Right hindlimb (tissue), 1 donor: ENCODE data around the gene PGRMC2.
A peak's percentile ranks its signal among the peaks of the same experiment; 100 is the strongest.

Experiments used
- DNase-seq: peaks from one replicate; pipeline ENCODE4 v3.0.0-alpha.2; 2018

Gene PGRMC2

GRCh38 chr4:128298852-128299251 is 11.2 kb upstream of the PGRMC2 start:
- no peak for DNase-seq

DNA sequence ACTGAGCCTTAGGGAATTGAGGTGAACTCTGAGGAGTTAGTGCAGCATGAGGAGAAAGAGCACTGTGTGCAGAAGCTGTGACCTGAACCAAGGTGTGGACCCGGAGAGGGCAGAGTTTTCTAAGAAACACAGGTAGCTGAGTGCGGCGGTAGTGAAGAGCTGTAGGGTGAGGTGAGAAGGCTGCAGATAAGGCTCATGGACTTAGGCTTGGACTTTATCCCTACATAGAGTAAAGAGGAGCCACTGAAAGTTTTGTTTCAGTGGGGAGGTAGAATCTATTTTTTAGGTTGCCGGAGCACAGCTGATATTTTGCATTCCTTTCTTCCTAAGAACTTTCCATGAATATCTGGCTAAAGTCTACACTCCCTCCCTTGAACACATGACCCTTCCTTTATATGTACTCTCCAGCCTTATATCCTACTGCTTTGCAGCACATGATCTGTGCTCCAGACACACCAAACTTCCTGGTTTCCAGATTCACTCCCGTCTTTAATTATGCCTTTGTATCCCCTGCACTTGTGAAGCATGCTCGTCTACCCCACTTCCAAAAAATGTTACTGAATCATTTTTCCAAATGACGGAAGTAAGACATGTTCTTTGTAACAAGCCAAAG is 10.6 kb upstream of the PGRMC2 start:
- DNase-seq = no peak

- DNase-seq = no peak
Measured at GRCh38 chr4:128295255-128295654, 7.6 kb upstream of the PGRMC2 start.

DNA sequence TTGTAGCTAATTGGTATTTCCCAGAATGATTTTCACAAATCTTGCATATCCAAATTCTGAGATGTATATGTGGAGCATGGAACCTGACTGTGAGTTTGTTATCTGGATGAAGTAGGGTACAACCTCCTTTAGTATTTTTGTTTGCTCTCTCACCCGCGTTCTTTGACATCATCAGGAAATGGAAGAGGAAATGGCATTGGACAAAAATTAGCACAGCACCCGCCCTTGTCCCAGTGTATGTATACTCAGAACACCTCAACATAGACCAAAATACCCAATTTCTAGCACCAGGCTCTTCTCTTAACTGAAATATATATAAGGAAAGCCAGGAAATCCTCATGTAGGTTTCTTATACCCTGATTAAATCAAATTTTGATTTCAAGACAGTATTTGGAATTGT is 6.9 kb upstream of the PGRMC2 start:
- no peak for DNase-seq

DNA sequence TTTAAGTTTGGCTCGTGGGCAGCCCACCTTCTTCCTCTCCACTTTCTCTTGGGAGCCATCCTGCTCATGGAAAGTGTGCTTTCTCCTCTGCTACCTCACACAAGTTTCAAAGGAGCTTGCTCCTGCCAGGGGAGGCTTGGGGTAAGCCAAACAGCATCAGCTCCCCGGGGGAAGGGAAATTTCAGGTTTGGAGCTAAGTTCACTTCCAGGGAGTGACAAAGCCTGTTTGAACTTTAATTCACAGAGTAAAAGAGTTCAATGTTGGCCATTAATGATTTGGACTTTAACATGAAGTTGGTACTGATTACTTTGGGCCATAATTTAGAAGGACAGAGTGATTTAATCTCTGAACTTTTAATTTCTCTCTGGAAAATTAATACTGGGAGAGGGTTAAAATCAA is 4.7 kb upstream of the PGRMC2 start:
- no peak for DNase-seq

DNA sequence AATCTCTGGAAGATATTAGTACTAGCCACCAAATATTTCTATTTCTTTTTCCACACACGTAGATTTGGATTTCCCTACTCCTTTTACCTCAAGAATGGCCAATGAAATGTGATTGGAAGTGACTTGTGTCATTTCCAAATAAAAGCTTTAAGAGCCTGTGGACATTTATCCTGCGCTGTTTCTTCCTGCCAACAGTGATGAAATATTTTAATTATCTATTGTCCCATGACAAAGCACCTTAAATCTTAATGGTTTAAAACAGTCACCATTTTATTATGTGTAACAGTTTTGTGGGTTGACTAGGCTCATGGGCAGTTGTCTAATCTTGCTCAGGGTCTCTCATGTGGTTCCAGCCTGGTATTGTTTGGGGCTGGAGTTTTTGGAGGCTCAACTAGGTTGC is 3.5 kb upstream of the PGRMC2 start:
- DNase-seq = no peak

GRCh38 chr4:128290526-128290925 is 2.9 kb upstream of the PGRMC2 start:
- no peak for DNase-seq

GRCh38 chr4:128289523-128290158 is 2.0 kb upstream of the PGRMC2 start:
- DNase-seq = no peak

GRCh38 chr4:128288689-128289106 is 1.1 kb upstream of the PGRMC2 start:
- no peak for DNase-seq

DNA sequence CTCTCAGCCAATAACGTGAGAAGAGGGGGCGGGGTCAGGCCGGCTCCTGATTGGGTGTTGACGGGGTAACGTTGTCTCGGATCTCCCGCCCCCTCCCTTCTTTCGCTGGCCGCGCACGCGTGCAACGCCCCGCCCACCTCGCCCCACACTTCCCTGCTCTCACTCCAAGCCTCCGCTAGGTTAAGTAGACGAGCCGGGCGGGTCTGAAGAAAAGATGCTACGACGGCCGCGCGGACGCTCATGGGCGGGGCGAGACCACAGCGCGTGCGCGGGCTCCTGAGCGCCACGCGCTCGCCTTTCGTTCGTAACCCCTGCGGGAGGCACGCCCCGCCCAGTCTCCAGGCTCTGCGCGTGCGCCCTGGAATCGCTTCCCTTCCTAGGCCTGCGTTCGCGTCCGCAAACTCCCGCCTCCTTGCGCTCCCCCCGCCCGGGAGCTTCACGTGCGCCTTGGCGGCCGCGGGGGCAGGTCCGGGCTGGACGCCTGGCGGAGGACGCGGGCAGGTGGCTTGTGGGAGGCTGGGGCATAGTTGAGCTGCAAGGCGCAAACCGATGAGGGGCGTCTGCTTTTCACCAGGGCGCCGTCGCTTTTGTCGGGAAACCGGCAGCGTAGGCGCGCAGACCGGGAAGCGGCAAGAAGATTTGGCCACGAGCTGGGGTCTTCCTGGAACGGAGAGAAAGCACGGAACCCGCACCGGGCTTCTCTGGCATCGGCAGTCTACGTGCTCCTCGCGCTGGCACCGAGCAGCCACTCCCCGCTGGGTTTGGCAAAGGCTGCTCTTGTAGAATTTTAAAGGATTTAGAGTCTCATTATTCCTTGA is 467 bp upstream of the PGRMC2 start:
- peak; percentile 100 for DNase-seq

GRCh38 chr4:128286474-128287058 is 1.0 kb downstream of the PGRMC2 start:
- DNase-seq = no peak

DNA sequence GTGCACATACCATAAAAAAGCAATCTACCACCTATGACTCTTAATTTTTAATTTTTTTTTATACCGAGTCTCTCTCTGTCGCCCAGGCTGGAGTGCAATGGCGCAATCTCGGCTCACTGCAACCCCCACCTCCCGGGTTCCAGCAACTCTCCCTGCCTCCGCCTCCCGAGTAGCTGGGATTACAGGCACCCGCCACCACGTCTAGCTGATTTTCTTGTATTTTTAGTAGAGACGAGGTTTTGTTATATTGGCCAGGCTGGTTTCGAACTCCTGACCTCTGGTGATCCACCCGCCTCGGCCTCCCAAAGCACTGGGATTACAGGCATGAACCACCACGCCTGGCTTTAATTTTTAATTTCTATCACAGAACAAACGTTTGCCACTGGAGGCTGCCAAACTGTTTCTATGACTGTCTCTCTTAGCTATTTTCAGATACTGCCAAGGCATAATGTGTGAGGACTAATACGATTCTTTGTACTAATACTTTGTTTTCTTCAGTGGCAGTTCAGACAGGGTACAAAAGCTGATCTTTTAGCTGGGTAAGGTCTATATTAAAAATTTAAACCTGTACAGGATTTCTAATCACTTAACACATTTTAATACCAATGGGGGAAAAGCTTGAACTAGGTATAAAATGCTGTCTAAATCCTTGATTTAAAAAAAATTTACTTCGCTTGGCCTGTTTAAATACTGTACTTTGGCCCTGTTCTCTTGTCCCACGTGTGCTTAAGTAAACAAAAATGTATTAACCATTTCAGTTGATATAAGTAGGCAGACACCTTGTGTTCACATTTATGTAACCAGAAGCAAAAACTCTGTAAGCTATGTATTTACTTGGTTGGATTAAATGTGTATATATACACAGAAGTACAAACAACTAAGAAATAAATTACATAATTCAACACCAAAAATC is 2.3 kb downstream of the PGRMC2 start:
- DNase-seq = no peak

- no peak for DNase-seq
Measured at GRCh38 chr4:128284317-128284716, 3.3 kb downstream of the PGRMC2 start.

DNA sequence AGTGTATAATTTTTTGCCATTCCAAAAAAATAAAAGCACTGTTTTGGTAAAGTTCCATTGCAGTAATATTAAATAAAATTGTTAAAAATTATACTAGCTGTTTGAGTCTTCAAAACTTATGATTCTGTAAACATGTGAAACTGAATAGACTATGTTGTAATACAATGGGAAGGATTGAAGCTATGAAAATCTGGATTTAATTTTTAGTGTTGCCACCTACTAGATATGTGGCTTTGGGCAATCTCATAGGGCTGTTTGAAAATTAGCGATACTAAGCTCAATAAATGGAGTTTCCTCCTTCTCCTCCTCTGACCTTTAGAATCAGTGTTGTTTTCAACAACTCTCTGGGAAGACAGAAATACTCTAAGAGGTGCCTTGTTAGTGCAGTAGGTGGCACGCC is 4.5 kb downstream of the PGRMC2 start:
- no peak for DNase-seq

DNA sequence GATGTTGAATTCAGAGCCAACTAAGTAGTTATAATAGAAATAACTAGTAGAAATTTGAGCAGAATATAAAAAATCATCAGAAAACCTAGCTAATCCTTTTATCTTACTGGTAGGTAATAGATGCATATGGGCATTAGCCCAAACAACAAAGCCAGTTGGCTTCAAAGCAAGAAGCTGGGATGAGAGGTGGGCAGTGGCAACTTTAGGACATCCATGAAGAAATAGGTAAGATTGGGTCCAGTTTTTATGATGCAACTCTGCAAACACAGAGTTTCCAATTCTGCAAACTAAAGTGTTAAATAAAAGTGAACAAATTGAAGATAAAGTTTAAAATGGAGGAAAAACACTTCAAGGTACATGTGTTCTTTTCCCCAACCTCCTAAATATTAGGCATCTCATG is 5.1 kb downstream of the PGRMC2 start:
- DNase-seq = no peak

GRCh38 chr4:128281354-128281753 is 6.3 kb downstream of the PGRMC2 start:
- DNase-seq = no peak

GRCh38 chr4:128279624-128280225 is 7.9 kb downstream of the PGRMC2 start:
- DNase-seq = no peak

- no peak for DNase-seq
Measured at GRCh38 chr4:128277856-128278255, 9.8 kb downstream of the PGRMC2 start.

GRCh38 chr4:128275346-128275745 is 12.3 kb downstream of the PGRMC2 start:
- no peak for DNase-seq

GRCh38 chr4:128271551-128271950 is 16.1 kb downstream of the PGRMC2 start:
- DNase-seq = no peak

GRCh38 chr4:128268970-128269369 is 18.6 kb downstream of the PGRMC2 start:
- DNase-seq = no peak

GRCh38 chr4:128267745-128268144 is 19.9 kb downstream of the PGRMC2 start:
- no peak for DNase-seq
